Epithelial cell of prostate (primary cell): ENCODE data around the gene NEGR1.
"Not testable (repeated sequence)": the region's sequence is repeated elsewhere in the genome, so short reads cannot be mapped to it uniquely, and the experiment has no call there.

Experiments used
- DNase-seq: peaks from one replicate; pipeline ENCODE4 v3.0.0-alpha.2; 2011; ENCODE audit warnings: low read depth, low spot score
- H3K27ac ChIP-seq: fragments of 450-650 bp; 2 replicates; pipeline ENCODE4 v1.5.1; 2017; ENCODE audit warnings: mild to moderate bottlenecking

Gene NEGR1

GRCh38 chr1:72235931-72236330 lies 46.4 kb downstream of the NEGR1 start:
- not testable (repeated sequence) for DNase-seq, H3K27ac ChIP-seq

GRCh38 chr1:72235062-72235461 lies 47.3 kb downstream of the NEGR1 start:
- no peak for DNase-seq
- H3K27ac ChIP-seq = no peak overlapping the region

GRCh38 chr1:72230746-72231145 lies 51.6 kb downstream of the NEGR1 start:
- peak; percentile 18 for DNase-seq
- H3K27ac ChIP-seq = peak overlapping the region; percentile 9

- peak overlapping the region; percentile 9 for H3K27ac ChIP-seq
- DNase-seq = no peak
These were observed 52.4 kb downstream of the NEGR1 start for GRCh38 chr1:72229893-72230292.

- no peak overlapping the region for H3K27ac ChIP-seq
- DNase-seq = no peak
These were observed 54.7 kb downstream of the NEGR1 start for GRCh38 chr1:72227667-72228066.

GRCh38 chr1:72224506-72224905 lies 57.8 kb downstream of the NEGR1 start:
- no peak overlapping the region for H3K27ac ChIP-seq
- DNase-seq = no peak

- no peak overlapping the region for H3K27ac ChIP-seq
- DNase-seq = no peak
These were observed 60.5 kb downstream of the NEGR1 start for GRCh38 chr1:72221811-72222210.

GRCh38 chr1:72218141-72218739 lies 64.1 kb downstream of the NEGR1 start:
- no peak overlapping the region for H3K27ac ChIP-seq
- DNase-seq = no peak

GRCh38 chr1:72207059-72207458 lies 75.3 kb downstream of the NEGR1 start:
- H3K27ac ChIP-seq = no peak overlapping the region
- DNase-seq = no peak

GRCh38 chr1:72202761-72203160 lies 79.6 kb downstream of the NEGR1 start:
- H3K27ac ChIP-seq = no peak overlapping the region
- DNase-seq = no peak

- DNase-seq = no peak
- no peak overlapping the region for H3K27ac ChIP-seq
These were observed 84.6 kb downstream of the NEGR1 start for GRCh38 chr1:72197786-72198185.

GRCh38 chr1:72186733-72187307 lies 95.5 kb downstream of the NEGR1 start:
- no peak for DNase-seq
- H3K27ac ChIP-seq = no peak overlapping the region

GRCh38 chr1:72184099-72184701 lies 98.1 kb downstream of the NEGR1 start:
- DNase-seq = no peak
- H3K27ac ChIP-seq = no peak overlapping the region

- no peak for DNase-seq
- H3K27ac ChIP-seq = no peak overlapping the region
These were observed 99.5 kb downstream of the NEGR1 start for GRCh38 chr1:72182859-72183258.

GRCh38 chr1:72178266-72178665 lies 104.1 kb downstream of the NEGR1 start:
- no peak for DNase-seq
- H3K27ac ChIP-seq = no peak overlapping the region

GRCh38 chr1:72177711-72178110 lies 104.6 kb downstream of the NEGR1 start:
- no peak for DNase-seq
- no peak overlapping the region for H3K27ac ChIP-seq

GRCh38 chr1:72170246-72170645 lies 112.1 kb downstream of the NEGR1 start:
- no peak overlapping the region for H3K27ac ChIP-seq
- no peak for DNase-seq

GRCh38 chr1:72166426-72166825 lies 115.9 kb downstream of the NEGR1 start:
- no peak for DNase-seq
- no peak overlapping the region for H3K27ac ChIP-seq

- no peak overlapping the region for H3K27ac ChIP-seq
- DNase-seq = no peak
These were observed 131.8 kb downstream of the NEGR1 start for GRCh38 chr1:72150508-72150907.

- no peak for DNase-seq
- no peak overlapping the region for H3K27ac ChIP-seq
These were observed 140.5 kb downstream of the NEGR1 start for GRCh38 chr1:72141875-72142274.

GRCh38 chr1:72140222-72140621 lies 142.1 kb downstream of the NEGR1 start:
- H3K27ac ChIP-seq = no peak overlapping the region
- no peak for DNase-seq

- no peak for DNase-seq
- no peak overlapping the region for H3K27ac ChIP-seq
These were observed 144.7 kb downstream of the NEGR1 start for GRCh38 chr1:72137656-72138055.
